Pancreas (tissue), 10 donors: ENCODE measurements around the gene PA2G4. TPM values are rescaled to one million over a fixed set of nuclear protein-coding genes. Genes with fewer than 3 reads are reported as not detected.

ENCODE experiments used
- ATAC-seq, 4 donors: fragments of 200-7000 bp; cut with Tn5 transposase; one replicate each; pipeline versions ENCODE4 v1.8.0 to v1.9.1; 2020; ENCODE audit warnings: mild to moderate bottlenecking in 4 of 4, moderate library complexity in 4 of 4
- DNase-seq, 6 donors: peaks; one replicate each; pipeline ENCODE4 v3.0.0-alpha.2; 2020
- FAIRE-seq: peaks from 2 replicates; lab custom pipeline; 2012; peaks lifted over from hg19 to GRCh38; lab: Jason Lieb, UNC
- H3K27ac ChIP-seq, 4 donors: fragments of 200-600 bp; sonication (generic); 1 replicate in 3 of 4; 2 replicates in 1 of 4; pipeline versions ENCODE4 v1.5.0 to v1.8.0; 2020
- H3K27me3 ChIP-seq, 4 donors: fragments of 200-600 bp; one replicate each; pipeline ENCODE4 v1.8.0; 2021
- H3K36me3 ChIP-seq, 3 donors: fragments of 200-600 bp; sonication (generic) in 1 of 3; one replicate each; pipeline versions ENCODE4 v1.5.0 to v1.8.0; 2020 to 2021
- H3K4me1 ChIP-seq, 3 donors: fragments of 200-600 bp; one replicate each; pipeline ENCODE4 v1.8.0; 2021
- H3K4me3 ChIP-seq, 4 donors: fragments of 200-600 bp; sonication (generic) in 2 of 4; one replicate each; pipeline versions ENCODE4 v1.5.0 to v1.8.0; 2020 to 2021
- H3K9me3 ChIP-seq, 4 donors: fragments of 200-600 bp; one replicate each; pipeline ENCODE4 v1.8.0; 2021
- WGBS, 2 donors: extraction: QIAGEN DNeasy Blood & Tissue Kit; methylation state at CpG; one replicate each; pipeline ENCODE4 v1.1.7; 2013; 5-methylcytosine and 5-hydroxymethylcytosine counted together
- intact Hi-C, 3 donors: fragments of 100-400 bp; cut with DNase I; formaldehyde crosslinking; loops; one replicate each; pipeline versions ENCODE4 v1.11.1 to v1.14.2; 2022
- polyA plus RNA-seq, 2 donors: library from polyadenylated mRNA; stranded (reverse); fragments of 200-250 nt; gene quantifications; one replicate each; pipeline ENCODE4 v1.2.3, GENCODE V29; 2013
- total RNA-seq, 6 donors: library from RNA; stranded (reverse); fragmentation: NEBNext Ultra II Directional in 4 of 6; extraction: Animal tissue kit (Norgen Biotek cat#: 25700) in 4 of 6; gene quantifications; one replicate each; pipeline versions ENCODE4 v1.2.1 to v1.2.4, GENCODE V29; 2021 to 2023
- TF ChIP-seq, protein P1 (sequence below), 4 donors: fragments of 200-600 bp; sonication (generic) in 3 of 4; IDR thresholded peaks; one replicate each; pipeline versions ENCODE4 v1.5.0 to v1.8.0; 2021; ENCODE audit warnings: antibody characterized with exemption in 4 of 4
- donor health status: healthy with polysubstance abuse.
- donor health status: DM: no; HTN: no; CAD: no; lungs with moderate emphysema.
- donor health status: DM: no; HTN: no; CAD: no.
- donor health status: control.
- donor health status: control.
- donor health status: Bipolar disorder and iron deficiency.
- donor health status: DM: yes; HTN: yes; CAD: no.
- donor health status: DM: no; HTN: no; CAD: no.
- donor health status: DM: no; HTN: no; CAD: no.
- donor health status: DM: yes; HTN: yes; CAD: no.

The PA2G4 gene
- total and polyA plus RNA-seq, 8 donors = 30.1 to 59.8 (median 41.8) TPM

DNA sequence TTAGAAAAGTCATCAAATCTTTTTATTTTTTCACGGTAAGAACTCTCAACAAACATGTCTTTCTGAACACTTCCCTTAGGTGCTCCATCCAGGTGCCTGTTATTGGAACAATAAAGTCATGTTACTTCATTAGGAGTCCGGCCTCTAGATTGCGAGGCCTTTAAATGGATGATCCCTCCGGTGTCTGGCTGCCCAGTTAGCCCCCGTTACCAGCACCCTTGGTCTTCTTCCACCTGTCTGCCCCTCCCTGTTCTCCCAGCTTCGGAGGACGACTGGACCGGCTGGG is 593 bp upstream of the PA2G4 start:
- peaks cover 0 to 22% (median 8%) of the 10 kb centered on the region in 3 donors for H3K4me1 ChIP-seq
- H3K9me3 ChIP-seq = no peaks in the 10 kb centered on the region
- peak overlapping the region; percentile 17 to 86 (median 68) for H3K4me3 ChIP-seq
- H3K27me3 ChIP-seq = no peaks in the 10 kb centered on the region
- TF ChIP-seq, protein P1, sequence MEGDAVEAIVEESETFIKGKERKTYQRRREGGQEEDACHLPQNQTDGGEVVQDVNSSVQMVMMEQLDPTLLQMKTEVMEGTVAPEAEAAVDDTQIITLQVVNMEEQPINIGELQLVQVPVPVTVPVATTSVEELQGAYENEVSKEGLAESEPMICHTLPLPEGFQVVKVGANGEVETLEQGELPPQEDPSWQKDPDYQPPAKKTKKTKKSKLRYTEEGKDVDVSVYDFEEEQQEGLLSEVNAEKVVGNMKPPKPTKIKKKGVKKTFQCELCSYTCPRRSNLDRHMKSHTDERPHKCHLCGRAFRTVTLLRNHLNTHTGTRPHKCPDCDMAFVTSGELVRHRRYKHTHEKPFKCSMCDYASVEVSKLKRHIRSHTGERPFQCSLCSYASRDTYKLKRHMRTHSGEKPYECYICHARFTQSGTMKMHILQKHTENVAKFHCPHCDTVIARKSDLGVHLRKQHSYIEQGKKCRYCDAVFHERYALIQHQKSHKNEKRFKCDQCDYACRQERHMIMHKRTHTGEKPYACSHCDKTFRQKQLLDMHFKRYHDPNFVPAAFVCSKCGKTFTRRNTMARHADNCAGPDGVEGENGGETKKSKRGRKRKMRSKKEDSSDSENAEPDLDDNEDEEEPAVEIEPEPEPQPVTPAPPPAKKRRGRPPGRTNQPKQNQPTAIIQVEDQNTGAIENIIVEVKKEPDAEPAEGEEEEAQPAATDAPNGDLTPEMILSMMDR (IDR thresholded peaks at IDR 0.05) = no peak
- WGBS, 2 donors = 1% methylated on average over 8 of the region's 8 CpGs
- FAIRE-seq = no peak
- no peak for ATAC-seq
- H3K27ac ChIP-seq = peak overlapping the region; percentile 58 to 79 (median 71)
- DNase-seq = no peak
- intact Hi-C loops = no loop called here
- peaks cover 0 to 55% (median 20%) of the 10 kb centered on the region in 3 donors for H3K36me3 ChIP-seq

DNA sequence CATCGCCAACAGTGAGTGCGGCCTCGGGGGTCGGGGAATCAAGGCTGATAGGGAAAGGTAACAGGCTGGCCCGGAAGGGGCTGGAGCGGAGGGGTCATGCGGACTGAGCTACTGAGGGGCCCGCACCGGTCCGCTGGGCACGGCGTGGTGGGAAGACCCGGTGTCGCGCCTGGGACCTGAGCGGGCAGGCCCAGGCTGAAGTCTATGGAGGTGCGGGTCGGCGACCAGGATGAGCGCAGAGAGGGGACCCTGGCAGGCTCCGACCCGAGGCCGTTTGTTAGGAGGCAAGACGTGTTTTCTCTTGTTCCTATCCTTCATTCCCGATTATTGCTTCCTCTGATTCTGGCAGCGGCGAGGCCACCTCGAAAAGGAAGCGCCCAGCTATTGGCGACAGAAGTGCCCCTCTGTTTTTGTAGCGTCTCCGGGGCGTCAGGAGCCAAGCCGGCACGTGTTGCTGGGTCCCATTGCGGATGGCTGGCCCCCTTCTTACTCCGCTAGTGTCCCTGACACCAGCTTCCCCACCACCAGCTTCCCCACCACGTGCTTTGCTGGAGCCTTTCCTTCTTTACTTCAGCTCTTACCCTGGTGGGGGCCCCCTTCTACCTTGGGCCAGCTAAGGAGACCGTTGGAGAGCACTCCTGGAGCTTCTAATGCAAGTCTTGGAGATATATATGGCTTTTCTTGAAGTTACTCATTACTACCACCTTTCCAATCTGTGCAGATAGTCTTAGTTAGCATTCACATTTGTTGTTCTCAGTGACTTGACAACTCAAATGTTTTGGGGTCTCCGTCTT is 653 bp downstream of the PA2G4 start:
- Histone ChIP-seq H3K27me3 (no peaks in the 10 kb centered on the region), H3K4me1 (peaks cover 0 to 22% (median 8%) of the 10 kb centered on the region in 3 donors), H3K27ac (peak overlapping the region; percentile 45 to 79 (median 64)), H3K9me3 (no peaks in the 10 kb centered on the region), H3K4me3 (peak overlapping the region; percentile 59 to 86 (median 79)), H3K36me3 (peaks cover 0 to 56% (median 32%) of the 10 kb centered on the region in 3 donors)
- 0% methylated on average over 40 of the region's 40 CpGs for WGBS, 2 donors
- DNase-seq (peak in 3 of 6 donors; percentile 62 to 87 (median 72)), ATAC-seq (peak; percentile 16 to 49 (median 34)), FAIRE-seq (no peak)
- TF ChIP-seq, protein P1 (IDR thresholded peaks at IDR 0.05) = no peak
- intact Hi-C loops = no loop called here

DNA sequence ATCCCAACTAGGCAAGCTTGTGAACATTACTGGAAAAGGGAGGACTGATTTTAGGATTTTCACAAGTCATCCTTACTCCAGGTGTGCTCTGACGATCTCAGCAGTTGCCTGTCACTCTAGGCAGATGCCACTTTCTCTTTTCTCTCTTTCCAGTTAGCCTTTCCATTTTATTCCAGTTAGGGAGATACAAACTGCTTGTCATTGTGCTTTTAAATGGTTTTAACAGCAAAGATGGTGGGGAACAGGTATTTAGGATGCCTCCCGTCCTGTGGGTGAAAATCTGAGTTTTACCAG is 1.2 kb downstream of the PA2G4 start:
- TF ChIP-seq, protein P1 (IDR thresholded peaks at IDR 0.05) = no peak
- Histone ChIP-seq H3K4me3 (peak overlapping the region in 3 of 4 donors; percentile 59 to 86 (median 81)), H3K4me1 (peaks cover 0 to 22% (median 8%) of the 10 kb centered on the region in 3 donors), H3K27me3 (no peaks in the 10 kb centered on the region), H3K36me3 (peaks cover 0 to 56% (median 37%) of the 10 kb centered on the region in 3 donors), H3K27ac (no peak overlapping the region), H3K9me3 (no peaks in the 10 kb centered on the region)
- WGBS, 2 donors = 20 to 23% methylated on average over 2 of the region's 2 CpGs
- FAIRE-seq (no peak), DNase-seq (no peak), ATAC-seq (no peak)
- intact Hi-C loops = no loop called here

DNA sequence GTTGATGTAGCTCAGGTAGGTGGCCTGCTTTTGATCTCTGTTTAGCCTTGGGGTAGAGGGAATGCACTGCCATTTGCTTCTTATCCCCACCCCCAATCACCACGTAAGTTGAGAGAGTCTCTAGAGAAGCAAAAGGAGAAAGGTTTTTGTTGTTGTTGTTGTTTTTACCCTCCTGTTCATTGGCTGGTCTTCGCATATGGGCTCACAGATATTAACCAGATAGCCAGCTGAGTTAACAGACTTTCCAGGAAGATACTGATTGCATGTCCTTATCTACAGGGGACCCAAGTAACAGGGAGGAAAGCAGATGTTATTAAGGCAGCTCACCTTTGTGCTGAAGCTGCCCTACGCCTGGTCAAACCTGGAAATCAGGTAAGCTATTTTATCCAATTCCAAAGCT is 2.9 kb downstream of the PA2G4 start:
- H3K9me3 ChIP-seq = no peaks in the 10 kb centered on the region
- no peaks in the 10 kb centered on the region for H3K27me3 ChIP-seq
- 88 to 89% methylated on average over 3 of the region's 3 CpGs for WGBS, 2 donors
- DNase-seq = no peak
- FAIRE-seq = no peak
- intact Hi-C loops = no loop called here
- H3K4me1 ChIP-seq = peaks cover 0 to 22% (median 8%) of the 10 kb centered on the region in 3 donors
- TF ChIP-seq, protein P1 (IDR thresholded peaks at IDR 0.05) = no peak
- no peak overlapping the region for H3K27ac ChIP-seq
- H3K4me3 ChIP-seq = no peak overlapping the region
- no peak for ATAC-seq
- peaks cover 3 to 56% (median 42%) of the 10 kb centered on the region in 3 donors for H3K36me3 ChIP-seq

DNA sequence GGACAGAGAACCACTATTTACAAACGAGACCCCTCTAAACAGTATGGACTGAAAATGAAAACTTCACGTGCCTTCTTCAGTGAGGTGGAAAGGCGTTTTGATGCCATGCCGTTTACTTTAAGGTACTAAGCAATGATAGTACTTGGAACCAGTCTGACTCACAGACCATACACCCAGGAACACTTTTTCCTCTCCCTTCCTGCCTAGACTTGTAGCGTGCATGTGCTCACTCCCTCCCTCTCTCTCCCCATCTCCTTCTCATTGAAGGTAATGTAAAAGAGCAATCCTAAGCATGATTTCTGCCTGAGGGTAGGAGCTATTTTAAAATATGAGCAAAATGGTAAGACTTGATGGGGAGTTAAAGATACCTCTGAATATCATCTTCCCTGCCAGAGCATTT is 6.2 kb downstream of the PA2G4 start:
- ATAC-seq = no peak
- H3K36me3 ChIP-seq = peaks cover 3 to 63% (median 50%) of the 10 kb centered on the region in 3 donors
- 88 to 91% methylated on average over 5 of the region's 5 CpGs for WGBS, 2 donors
- no peak overlapping the region for H3K4me3 ChIP-seq
- DNase-seq = no peak
- no peak overlapping the region for H3K27ac ChIP-seq
- H3K27me3 ChIP-seq = no peaks in the 10 kb centered on the region
- intact Hi-C loops = no loop called here
- FAIRE-seq = no peak
- TF ChIP-seq, protein P1 (IDR thresholded peaks at IDR 0.05) = no peak
- H3K4me1 ChIP-seq = peaks cover 0 to 21% (median 3%) of the 10 kb centered on the region in 3 donors
- no peaks in the 10 kb centered on the region for H3K9me3 ChIP-seq
